GM21360 (cell line): ENCODE measurements around the gene TMEM54.

ENCODE experiments used
- ATAC-seq: cut with Tn5 transposase; IDR thresholded peaks from one replicate; pipeline ENCODE4 v1.9.1; 2021; ENCODE audit warnings: mild to moderate bottlenecking, moderate library complexity; ENCODE audit not compliant: unreplicated experiment

Gene TMEM54

GRCh38 chr1:32895325-32896215 is 5.6 kb downstream of the TMEM54 start:
- no peak for ATAC-seq

DNA sequence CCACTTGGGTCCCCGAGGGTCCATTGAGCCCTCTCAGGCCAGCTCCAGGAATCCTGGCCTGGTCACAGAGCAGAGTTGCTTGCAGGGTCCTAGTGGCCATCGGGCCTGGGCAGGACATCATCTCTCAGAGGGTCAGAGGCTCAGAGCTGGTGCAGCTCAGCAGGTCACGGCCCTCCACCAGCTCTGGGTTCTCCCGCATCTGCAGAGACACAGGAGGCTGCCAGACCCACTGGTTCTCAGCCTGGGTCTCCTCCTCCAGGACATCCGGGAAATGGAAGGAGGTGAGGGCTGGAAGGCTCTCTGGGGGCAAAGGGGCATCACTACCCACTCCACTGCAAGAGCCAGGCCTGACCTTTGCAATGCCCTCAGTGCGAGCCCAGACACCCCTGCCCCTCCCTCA is 6.5 kb downstream of the TMEM54 start:
- ATAC-seq = no peak

GRCh38 chr1:32894019-32894600 is 7.1 kb downstream of the TMEM54 start:
- no peak for ATAC-seq

GRCh38 chr1:32893198-32894018 is 7.8 kb downstream of the TMEM54 start:
- ATAC-seq = no peak

GRCh38 chr1:32892368-32893197 is 8.6 kb downstream of the TMEM54 start:
- no peak for ATAC-seq

- ATAC-seq = no peak
Observed at GRCh38 chr1:32891630-32892029, 9.6 kb downstream of the TMEM54 start.

DNA sequence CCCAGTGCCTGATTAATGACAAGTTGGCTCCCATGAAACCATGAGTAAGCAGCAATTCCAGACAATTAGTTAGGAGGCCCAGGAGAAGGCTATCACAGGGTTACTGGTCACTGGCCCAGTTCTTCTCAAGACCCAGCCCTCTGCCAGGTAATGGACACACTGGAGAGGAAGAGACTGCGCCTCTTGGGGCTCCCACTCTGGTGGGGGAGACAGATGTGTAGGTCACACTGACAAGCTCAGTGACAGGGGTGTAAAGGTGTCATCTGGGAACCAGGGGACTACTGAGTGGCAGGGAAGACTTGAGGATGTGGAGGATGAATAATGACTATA is 10.0 kb downstream of the TMEM54 start:
- ATAC-seq = no peak

- no peak for ATAC-seq
Observed at GRCh38 chr1:32890516-32891240, 10.5 kb downstream of the TMEM54 start.

DNA sequence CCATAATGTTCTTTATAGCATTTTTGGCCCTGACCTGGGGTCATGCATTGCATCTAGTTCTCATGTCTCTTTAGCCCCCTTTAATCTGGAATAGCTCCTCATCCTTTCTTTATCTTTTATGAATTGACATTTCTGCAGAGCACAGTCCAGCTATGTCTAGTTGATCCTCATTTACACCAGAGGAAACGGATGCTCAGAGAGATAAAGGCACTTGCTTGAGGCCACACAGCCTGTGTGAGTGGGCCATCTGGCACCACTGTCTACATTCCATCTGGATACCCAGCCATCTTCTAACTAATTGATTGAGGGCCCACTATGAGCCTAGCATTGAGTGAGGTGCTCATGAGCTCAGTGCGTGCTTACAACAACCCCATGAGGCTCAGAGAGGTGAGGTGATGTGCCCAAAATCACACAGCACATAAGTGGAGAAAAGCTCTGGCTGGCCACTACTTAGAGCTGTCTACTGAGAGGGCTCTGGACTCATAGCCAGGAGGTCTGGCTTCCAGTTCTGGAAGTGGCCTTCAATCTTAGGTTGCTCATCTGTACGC is 11.4 kb downstream of the TMEM54 start:
- no peak for ATAC-seq

DNA sequence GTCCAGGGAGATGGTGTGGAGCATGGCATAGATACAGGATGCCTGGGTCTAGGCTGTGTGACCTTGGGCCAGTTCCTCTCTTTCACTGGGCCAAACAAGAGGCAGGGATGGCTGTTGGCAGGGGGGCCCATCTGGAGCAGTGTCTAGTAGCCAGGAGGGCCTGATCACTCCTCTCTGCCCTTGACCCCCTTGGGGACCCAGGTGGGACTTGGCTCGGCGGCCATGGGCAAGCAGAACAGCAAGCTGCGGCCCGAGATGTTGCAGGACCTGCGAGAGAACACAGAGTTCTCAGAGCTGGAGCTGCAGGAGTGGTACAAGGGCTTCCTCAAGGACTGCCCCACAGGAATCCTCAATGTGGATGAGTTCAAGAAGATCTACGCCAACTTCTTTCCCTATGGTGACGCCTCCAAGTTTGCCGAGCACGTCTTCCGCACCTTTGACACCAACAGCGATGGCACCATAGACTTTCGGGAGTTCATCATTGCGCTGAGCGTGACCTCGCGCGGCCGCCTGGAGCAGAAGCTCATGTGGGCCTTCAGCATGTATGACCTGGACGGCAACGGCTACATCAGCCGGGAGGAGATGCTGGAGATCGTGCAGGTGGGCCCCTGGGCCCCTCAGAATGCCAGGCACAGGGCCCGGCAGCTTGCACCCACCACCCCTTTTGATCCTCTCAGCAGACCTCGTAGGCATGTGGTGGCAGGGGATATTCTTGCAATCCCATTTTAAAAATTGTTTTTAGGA is 12.3 kb downstream of the TMEM54 start:
- ATAC-seq = no peak

- no peak for ATAC-seq
Observed at GRCh38 chr1:32888134-32888533, 13.1 kb downstream of the TMEM54 start.

- no peak for ATAC-seq
Observed at GRCh38 chr1:32887623-32888022, 13.6 kb downstream of the TMEM54 start.

DNA sequence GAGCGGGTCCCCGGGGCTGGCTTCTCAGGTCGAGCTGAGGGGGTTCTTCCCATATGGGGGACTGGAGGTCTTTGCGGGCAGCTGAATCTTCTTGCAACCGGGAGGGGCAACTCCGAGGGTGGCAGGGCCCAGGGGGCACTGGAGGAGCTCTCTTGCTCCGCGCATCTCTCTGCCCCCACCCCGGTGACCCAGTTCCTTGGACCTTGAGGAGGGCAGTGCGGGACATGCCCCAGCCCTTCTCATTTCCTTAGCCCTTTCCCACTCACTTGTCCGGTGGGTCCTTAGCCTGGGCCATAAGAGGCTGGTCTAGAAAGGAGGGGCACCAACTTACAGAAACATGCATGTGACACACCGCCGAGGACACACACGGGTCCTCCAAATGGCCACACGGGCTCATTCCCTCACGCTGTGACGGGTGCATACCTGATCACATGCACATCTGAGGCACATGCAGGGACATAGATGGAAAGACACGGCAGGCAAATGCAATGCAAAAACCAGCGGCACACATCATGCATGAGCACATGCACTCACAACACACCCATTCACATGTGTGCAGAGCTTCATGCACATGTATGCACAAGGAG is 14.3 kb downstream of the TMEM54 start:
- ATAC-seq = no peak

- ATAC-seq = no peak
Observed at GRCh38 chr1:32886004-32886827, 15.0 kb downstream of the TMEM54 start, which contains the start of gene HPCA. HPCA (plus strand) TSS chr1:32886491; CDS start chr1:32888899, 2,408 bp downstream.

DNA sequence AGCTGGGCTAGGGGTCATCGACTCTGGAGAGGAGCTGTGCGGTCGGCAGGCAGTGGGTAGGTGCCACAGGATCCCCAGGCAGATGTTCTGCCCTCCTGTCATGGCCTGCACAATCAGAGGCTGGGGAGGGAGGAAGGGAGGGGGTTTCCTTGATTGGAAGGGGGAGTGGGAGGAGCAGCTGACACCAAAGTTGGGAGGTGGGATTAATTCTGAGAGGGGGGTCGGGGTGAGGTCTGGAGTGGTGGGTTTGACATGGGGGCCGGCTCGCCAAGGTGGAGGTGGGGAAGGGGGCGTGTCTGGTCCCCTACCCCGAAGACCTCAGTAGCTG is 15.5 kb downstream of the TMEM54 start:
- no peak for ATAC-seq

DNA sequence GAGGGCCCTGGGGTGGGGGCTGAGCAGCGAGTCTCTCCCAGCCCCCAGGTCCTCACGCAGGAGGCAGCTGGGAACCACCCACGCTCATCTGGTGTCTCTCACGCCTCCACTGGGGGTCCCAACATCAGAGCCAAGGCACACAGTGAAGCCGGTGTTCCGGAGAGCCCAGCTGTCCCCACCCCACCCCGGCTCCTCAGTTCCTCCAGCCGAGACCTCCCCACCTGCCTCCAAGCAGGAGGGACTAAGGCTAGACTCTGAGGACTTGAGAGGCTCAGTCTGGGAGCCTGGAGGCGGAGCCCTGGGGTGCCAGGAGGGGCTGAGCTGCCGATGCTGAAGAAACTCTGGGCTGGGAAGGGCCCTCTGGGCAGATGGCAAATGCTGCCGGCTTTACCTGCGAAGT is 16.5 kb downstream of the TMEM54 start:
- no peak for ATAC-seq

- ATAC-seq = no peak
Observed at GRCh38 chr1:32884032-32884372, 17.2 kb downstream of the TMEM54 start.

GRCh38 chr1:32883338-32884031 is 17.7 kb downstream of the TMEM54 start:
- no peak for ATAC-seq
